Prostate gland (tissue), 2 donors: ENCODE data around the gene FHIT. TPM values are rescaled to one million over a fixed set of nuclear protein-coding genes. Genes with fewer than 3 reads are reported as not detected.

Source experiments
- DNase-seq: peaks from one replicate; pipeline ENCODE4 v3.0.0-alpha.2; 2019; ENCODE audit warnings: low spot score
- H3K27ac ChIP-seq, 2 donors: fragments of 200-600 bp; sonication (generic); 2 replicates each; pipeline ENCODE4 v1.5.1; 2017 to 2019
- H3K27me3 ChIP-seq: fragments of 200-600 bp; sonication (generic); replicated peaks from 2 replicates; pipeline ENCODE4 v1.5.1; 2019; ENCODE audit not compliant: insufficient read depth
- H3K36me3 ChIP-seq, 2 donors: fragments of 200-600 bp; sonication (generic); 1 replicate in 1 of 2; 2 replicates in 1 of 2; pipeline versions ENCODE4 v1.5.1 to v1.8.1; 2017 to 2019
- H3K4me1 ChIP-seq: fragments of 200-600 bp; sonication (generic); replicated peaks from 2 replicates; pipeline ENCODE4 v1.5.1; 2019
- H3K4me3 ChIP-seq, 2 donors: fragments of 200-600 bp; sonication (generic); 2 replicates each; pipeline ENCODE4 v1.5.1; 2017 to 2019
- H3K9me3 ChIP-seq: fragments of 200-600 bp; sonication (generic); 2 replicates; pipeline ENCODE4 v1.5.1; 2017
- POLR2A ChIP-seq: fragments of 450-650 bp; IDR thresholded peaks from one replicate; pipeline ENCODE4 v1.6.1; 2016; ENCODE audit warnings: antibody characterized with exemption, mild to moderate bottlenecking
- POLR2AphosphoS5 ChIP-seq: sonication (generic); formaldehyde crosslinking; IDR thresholded peaks from one replicate; pipeline ENCODE4 v1.6.1; 2017; ENCODE audit warnings: antibody characterized with exemption
- WGBS: methylation state at CpG from one replicate; pipeline ENCODE4 v1.1.5; 2018; 5-methylcytosine and 5-hydroxymethylcytosine counted together
- intact Hi-C: fragments of 100-400 bp; cut with DNase I; formaldehyde crosslinking; loops from one replicate; pipeline ENCODE4 v1.14.2; 2022
- total RNA-seq, 2 donors: library from RNA; depleted of rRNA; stranded (reverse); fragments of >200 nt; gene quantifications; one replicate each; pipeline ENCODE4 v1.1.0, GENCODE V29; 2016
- TF ChIP-seq, protein P1 (sequence below), 4 experiments: fragments of 200-600 bp in 2 of 4; fragments of 450-650 bp in 2 of 4; sonication (generic) in 2 of 4; IDR thresholded peaks; 1 replicate in 3 of 4; 2 replicates in 1 of 4; pipeline ENCODE4 v1.5.1; 2016 to 2019; ENCODE audit warnings: antibody characterized with exemption in 4 of 4, mild to moderate bottlenecking in 2 of 4, moderate library complexity in 2 of 4

The FHIT gene
- total RNA-seq, 2 donors from 2014 or later = 6.4 to 10.4 TPM

DNA sequence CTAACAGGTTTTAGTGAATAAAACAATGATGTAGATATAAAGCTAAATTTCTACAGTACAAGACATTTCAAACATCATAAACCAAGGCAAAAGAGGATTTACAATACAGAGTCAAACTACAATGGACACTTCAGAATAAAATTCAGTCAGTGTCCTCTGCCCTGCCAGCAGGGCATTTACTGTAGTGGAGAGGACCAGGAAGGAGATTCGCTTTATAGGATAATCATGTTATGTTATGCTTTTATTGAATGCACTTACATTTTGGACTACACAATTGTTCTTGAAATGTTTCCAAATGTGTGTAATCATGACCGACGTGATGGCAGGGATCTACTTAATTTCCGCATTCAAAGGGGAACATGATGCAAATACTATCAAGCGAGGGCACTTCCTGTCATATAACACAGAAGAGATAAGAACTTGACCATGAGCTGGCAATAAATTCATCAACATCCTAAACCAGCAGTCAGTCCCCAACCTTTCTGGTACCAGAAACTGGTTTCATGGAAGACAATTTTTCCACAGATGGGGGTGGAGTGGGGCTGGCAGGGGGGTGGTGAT lies 925.6 kb downstream of the FHIT start:
- intact Hi-C loops = no loop called here
- Histone ChIP-seq H3K27me3 (no peaks in the 10 kb centered on the region), H3K9me3 (no peaks in the 10 kb centered on the region), H3K27ac (no peak overlapping the region), H3K4me1 (no peaks in the 10 kb centered on the region), H3K36me3 (no peaks in the 10 kb centered on the region), H3K4me3 (no peak overlapping the region)
- no peak for DNase-seq
- TF ChIP-seq POLR2A = no peak
- TF ChIP-seq, protein P1, sequence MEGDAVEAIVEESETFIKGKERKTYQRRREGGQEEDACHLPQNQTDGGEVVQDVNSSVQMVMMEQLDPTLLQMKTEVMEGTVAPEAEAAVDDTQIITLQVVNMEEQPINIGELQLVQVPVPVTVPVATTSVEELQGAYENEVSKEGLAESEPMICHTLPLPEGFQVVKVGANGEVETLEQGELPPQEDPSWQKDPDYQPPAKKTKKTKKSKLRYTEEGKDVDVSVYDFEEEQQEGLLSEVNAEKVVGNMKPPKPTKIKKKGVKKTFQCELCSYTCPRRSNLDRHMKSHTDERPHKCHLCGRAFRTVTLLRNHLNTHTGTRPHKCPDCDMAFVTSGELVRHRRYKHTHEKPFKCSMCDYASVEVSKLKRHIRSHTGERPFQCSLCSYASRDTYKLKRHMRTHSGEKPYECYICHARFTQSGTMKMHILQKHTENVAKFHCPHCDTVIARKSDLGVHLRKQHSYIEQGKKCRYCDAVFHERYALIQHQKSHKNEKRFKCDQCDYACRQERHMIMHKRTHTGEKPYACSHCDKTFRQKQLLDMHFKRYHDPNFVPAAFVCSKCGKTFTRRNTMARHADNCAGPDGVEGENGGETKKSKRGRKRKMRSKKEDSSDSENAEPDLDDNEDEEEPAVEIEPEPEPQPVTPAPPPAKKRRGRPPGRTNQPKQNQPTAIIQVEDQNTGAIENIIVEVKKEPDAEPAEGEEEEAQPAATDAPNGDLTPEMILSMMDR (IDR thresholded peaks at IDR 0.05) = no peak
- 71% methylated on average over 5 of the region's 5 CpGs for WGBS

DNA sequence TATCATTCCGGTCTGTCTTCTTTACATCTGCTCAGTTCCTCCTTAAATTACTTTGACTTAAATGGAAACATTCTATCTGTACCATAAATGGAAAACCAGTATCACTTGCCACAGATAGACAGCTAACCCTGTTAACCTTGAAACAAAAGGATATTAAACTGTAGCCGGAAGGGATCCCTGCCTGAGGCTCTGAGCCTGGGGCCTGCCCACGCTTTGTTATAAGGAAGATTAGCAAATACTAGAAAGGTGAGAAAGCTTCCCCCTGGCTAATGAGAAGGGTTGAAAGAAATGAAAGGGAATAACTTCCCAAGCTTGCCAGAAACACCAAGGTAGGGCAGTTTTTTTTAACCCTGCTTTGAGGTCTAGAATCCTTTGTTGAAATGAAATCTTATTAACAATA lies 927.6 kb downstream of the FHIT start:
- 60% methylated on average over 3 of the region's 3 CpGs for WGBS
- H3K27me3 ChIP-seq = no peaks in the 10 kb centered on the region
- H3K27ac ChIP-seq = no peak overlapping the region
- intact Hi-C loops = no loop called here
- no peaks in the 10 kb centered on the region for H3K9me3 ChIP-seq
- TF ChIP-seq POLR2AphosphoS5 (no peak), POLR2A (no peak)
- TF ChIP-seq, protein P1 (IDR thresholded peaks at IDR 0.05) = no peak
- no peak for DNase-seq
- H3K4me3 ChIP-seq = no peak overlapping the region
- no peaks in the 10 kb centered on the region for H3K4me1 ChIP-seq
- H3K36me3 ChIP-seq = no peaks in the 10 kb centered on the region

DNA sequence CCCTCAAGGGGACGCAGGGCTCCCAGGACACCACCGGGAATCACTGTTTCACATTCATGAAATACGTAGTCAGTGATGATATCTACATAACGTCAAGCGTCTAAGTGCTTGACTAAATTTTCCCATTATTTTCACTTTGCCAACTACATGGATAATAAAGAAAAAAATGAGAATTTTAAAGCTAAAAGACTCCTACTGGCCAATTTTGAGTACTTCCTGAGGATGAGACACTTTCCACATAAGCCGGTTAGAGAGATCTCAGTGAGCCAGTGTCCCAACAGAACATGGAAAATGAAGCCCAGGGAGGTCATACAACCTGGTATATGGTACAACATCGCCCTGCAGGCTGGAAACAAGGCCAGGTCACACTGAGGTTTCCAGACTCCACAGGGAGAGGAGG lies 928.1 kb downstream of the FHIT start:
- WGBS = 96% methylated on average over 7 of the region's 7 CpGs
- Histone ChIP-seq H3K27ac (no peak overlapping the region), H3K36me3 (no peaks in the 10 kb centered on the region), H3K9me3 (no peaks in the 10 kb centered on the region), H3K4me3 (no peak overlapping the region), H3K27me3 (no peaks in the 10 kb centered on the region), H3K4me1 (no peaks in the 10 kb centered on the region)
- TF ChIP-seq, protein P1 (IDR thresholded peaks at IDR 0.05) = no peak
- TF ChIP-seq POLR2AphosphoS5 (no peak), POLR2A (no peak)
- intact Hi-C loops = no loop called here
- DNase-seq = no peak

DNA sequence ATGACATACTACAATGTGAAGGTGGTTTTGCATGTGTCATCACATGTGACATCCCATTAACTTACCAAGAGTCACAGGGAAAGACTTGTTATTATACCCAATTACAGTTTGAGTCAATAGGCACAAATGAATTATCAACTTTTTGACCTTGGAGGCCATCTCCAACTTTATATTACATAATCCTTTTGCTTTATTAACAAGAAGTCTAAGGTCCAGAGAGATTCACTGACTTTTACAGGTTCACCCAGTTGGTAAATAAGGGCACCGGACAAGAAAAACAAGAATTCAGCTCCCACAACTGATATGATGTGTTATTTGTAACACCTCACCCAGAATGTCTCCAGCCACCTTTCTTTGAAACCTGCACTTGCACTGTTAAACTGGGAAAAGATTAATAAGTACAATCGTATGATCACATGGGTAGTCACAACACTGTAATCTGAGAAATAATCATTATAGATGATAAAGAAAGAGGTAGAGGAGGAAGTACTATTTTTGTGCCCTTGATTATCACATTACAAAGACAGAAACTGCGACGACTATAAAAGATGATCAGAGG lies 928.9 kb downstream of the FHIT start:
- Histone ChIP-seq H3K4me1 (no peaks in the 10 kb centered on the region), H3K4me3 (no peak overlapping the region), H3K27ac (no peak overlapping the region), H3K9me3 (no peaks in the 10 kb centered on the region), H3K27me3 (no peaks in the 10 kb centered on the region), H3K36me3 (no peaks in the 10 kb centered on the region)
- DNase-seq = no peak
- TF ChIP-seq, protein P1 (IDR thresholded peaks at IDR 0.05) = no peak
- TF ChIP-seq POLR2AphosphoS5 = no peak
- TF ChIP-seq POLR2A = no peak
- WGBS = 78% methylated on average over 4 of the region's 4 CpGs
- intact Hi-C loops = no loop called here

DNA sequence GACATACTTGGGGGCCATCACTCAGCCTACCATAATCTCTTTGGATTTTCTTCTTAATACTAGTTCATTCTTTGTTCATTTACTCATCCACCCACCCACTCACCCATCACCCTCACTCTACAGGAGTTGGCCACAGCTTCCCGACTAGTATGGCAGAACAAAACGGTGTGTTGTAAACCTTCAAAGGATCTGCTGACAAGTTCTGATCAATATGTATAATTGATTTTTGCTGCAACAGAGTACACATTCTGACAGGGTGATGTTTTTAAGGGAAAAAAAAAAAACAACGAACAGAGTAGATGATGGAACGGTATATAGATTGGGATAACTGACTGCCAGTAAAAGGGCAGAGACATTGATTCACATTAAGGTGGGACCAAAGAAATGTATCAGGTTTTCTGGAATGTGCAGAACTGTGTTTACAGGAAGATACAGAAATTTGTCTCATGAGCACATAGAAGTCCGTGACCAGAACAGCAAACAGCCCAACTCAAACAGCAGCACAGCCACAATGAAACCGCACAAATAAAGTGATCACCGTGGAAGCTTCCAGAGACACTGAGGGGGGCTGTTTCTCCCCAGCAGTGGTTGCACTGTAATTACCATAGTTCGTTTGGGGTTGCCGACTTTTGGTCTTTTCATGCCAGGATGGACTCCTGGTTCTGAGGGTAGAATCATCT lies 931.9 kb downstream of the FHIT start:
- H3K9me3 ChIP-seq = no peaks in the 10 kb centered on the region
- 96% methylated on average over 9 of the region's 9 CpGs for WGBS
- no peaks in the 10 kb centered on the region for H3K27me3 ChIP-seq
- intact Hi-C loops = no loop called here
- DNase-seq = no peak
- no peak overlapping the region for H3K27ac ChIP-seq
- H3K4me1 ChIP-seq = no peaks in the 10 kb centered on the region
- TF ChIP-seq POLR2AphosphoS5 (no peak), POLR2A (no peak)
- TF ChIP-seq, protein P1 (IDR thresholded peaks at IDR 0.05) = no peak
- H3K36me3 ChIP-seq = no peaks in the 10 kb centered on the region
- no peak overlapping the region for H3K4me3 ChIP-seq
